ENCODE measurements around the gene TLE2. TPM values are rescaled to one million over a fixed set of nuclear protein-coding genes. Genes with fewer than 3 reads are reported as not detected.

Gene TLE2
- total RNA-seq, 1 experiment from 2014 or later = 6.2 TPM

GRCh38 chr19:2997720-2998119 is 31.4 kb downstream of the TLE2 start:
- no TSS peak for BruUV-seq (replicated peaks)
- TF ChIP-seq, protein P1, sequence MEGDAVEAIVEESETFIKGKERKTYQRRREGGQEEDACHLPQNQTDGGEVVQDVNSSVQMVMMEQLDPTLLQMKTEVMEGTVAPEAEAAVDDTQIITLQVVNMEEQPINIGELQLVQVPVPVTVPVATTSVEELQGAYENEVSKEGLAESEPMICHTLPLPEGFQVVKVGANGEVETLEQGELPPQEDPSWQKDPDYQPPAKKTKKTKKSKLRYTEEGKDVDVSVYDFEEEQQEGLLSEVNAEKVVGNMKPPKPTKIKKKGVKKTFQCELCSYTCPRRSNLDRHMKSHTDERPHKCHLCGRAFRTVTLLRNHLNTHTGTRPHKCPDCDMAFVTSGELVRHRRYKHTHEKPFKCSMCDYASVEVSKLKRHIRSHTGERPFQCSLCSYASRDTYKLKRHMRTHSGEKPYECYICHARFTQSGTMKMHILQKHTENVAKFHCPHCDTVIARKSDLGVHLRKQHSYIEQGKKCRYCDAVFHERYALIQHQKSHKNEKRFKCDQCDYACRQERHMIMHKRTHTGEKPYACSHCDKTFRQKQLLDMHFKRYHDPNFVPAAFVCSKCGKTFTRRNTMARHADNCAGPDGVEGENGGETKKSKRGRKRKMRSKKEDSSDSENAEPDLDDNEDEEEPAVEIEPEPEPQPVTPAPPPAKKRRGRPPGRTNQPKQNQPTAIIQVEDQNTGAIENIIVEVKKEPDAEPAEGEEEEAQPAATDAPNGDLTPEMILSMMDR (IDR thresholded peaks at IDR 0.05) = no peak
- TF ChIP-seq POLR2AphosphoS5 (IDR thresholded peaks at IDR 0.05; ENCODE audit: low read depth, low read length) = no peak
- POLR2A ChIA-PET = no interaction called here

DNA sequence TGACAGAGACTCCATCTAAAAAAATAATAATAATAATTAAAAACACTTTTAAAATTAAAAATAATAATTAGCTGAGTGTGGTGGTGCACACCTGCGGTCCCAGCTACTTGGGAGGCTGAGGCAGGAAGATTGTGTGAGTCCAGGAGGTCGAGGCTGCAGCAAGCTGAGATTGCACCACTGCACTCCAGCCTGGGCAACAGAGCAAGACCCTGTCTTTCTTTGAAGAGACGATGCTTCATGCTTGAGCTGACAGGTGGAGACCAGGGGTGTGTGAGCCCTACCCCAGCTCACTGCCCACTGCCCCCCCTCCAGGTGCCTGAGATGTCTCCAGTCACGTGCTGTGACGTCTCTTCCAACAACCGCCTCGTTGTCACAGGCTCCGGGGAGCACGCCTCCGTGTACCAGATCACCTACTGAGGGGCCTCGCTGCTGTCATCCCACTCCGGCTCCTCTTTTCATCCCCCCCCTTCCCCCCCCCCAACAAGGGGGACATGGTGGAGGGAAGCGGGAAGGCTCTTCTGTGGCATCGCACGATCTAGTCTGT is 34.4 kb downstream of the TLE2 start:
- DNase-seq (ENCODE audit: low read depth, low spot score) (no peak), ATAC-seq (no peak)
- H3K9me3 ChIP-seq (ENCODE audit: control insufficient read depth, insufficient read depth, low read depth, low read length) = no peaks in the 10 kb centered on the region
- no peaks in the 10 kb centered on the region for H3K27me3 ChIP-seq (ENCODE audit: control insufficient read depth, insufficient read depth, low read length)
- H3K4me1 ChIP-seq (ENCODE audit: control insufficient read depth, insufficient read depth, low read length) = no peaks in the 10 kb centered on the region
- H3K27ac ChIP-seq (ENCODE audit: low read length) = no peak overlapping the region
- ChIA-PET CTCF (no interaction called here), POLR2A (no interaction called here)
- BruUV-seq (replicated peaks) = no TSS peak
- H3K4me3 ChIP-seq (ENCODE audit: low read depth in 2 of 2, low read length in 2 of 2) = no peak overlapping the region
- no peak for TF ChIP-seq SIN3A (IDR thresholded peaks at IDR 0.05; ENCODE audit: borderline replicate concordance, insufficient read depth, low read depth, low read length)
- TF ChIP-seq POLR2AphosphoS5 (IDR thresholded peaks at IDR 0.05; ENCODE audit: low read depth, low read length) = no peak
- no peak for TF ChIP-seq TCF7L2 (IDR thresholded peaks at IDR 0.05; ENCODE audit: low read depth, low read length)
- no peak for TF ChIP-seq REST (IDR thresholded peaks at IDR 0.05; ENCODE audit: insufficient read depth in 1 of 2, low read depth in 2 of 2, low read length in 1 of 2)
- TF ChIP-seq, protein P1 (IDR thresholded peaks at IDR 0.05) = no peak
- intact Hi-C loops (cut with micrococcal nuclease; ENCODE audit: unreplicated experiment) (no loop called here), in situ Hi-C loops (cut with HindIII; ENCODE audit: low pct_unique_long_range_greater_than_20kb, low sequenced_read_pairs) (no loop called here)
- H3K36me3 ChIP-seq (ENCODE audit: control insufficient read depth, insufficient read depth, low read length) = no peaks in the 10 kb centered on the region

More at GRCh38 chr19:2997720-2998119, 31.4 kb downstream of the TLE2 start:
- no peaks in the 10 kb centered on the region for H3K36me3 ChIP-seq (ENCODE audit: control insufficient read depth, insufficient read depth, low read length)
- ATAC-seq (no peak), DNase-seq (ENCODE audit: low read depth, low spot score) (no peak)
- H3K4me1 ChIP-seq (ENCODE audit: control insufficient read depth, insufficient read depth, low read length) = no peaks in the 10 kb centered on the region
- no peak overlapping the region for H3K27ac ChIP-seq (ENCODE audit: low read length)
- no peaks in the 10 kb centered on the region for H3K27me3 ChIP-seq (ENCODE audit: control insufficient read depth, insufficient read depth, low read length)
- no peak overlapping the region for H3K4me3 ChIP-seq (ENCODE audit: low read depth in 2 of 2, low read length in 2 of 2)
- no peaks in the 10 kb centered on the region for H3K9me3 ChIP-seq (ENCODE audit: control insufficient read depth, insufficient read depth, low read depth, low read length)
- intact Hi-C loops (cut with micrococcal nuclease; ENCODE audit: unreplicated experiment) (no loop called here), in situ Hi-C loops (cut with HindIII; ENCODE audit: low pct_unique_long_range_greater_than_20kb, low sequenced_read_pairs) (no loop called here)
- CTCF ChIA-PET = no interaction called here

Measured in Panc1 (cell line).